Mucosa of descending colon (tissue), 3 donors: ENCODE measurements around the gene CEMIP. TPM values are rescaled to one million over a fixed set of nuclear protein-coding genes. Genes with fewer than 3 reads are reported as not detected.

ENCODE experiments used
- ATAC-seq: fragments of 200-7000 bp; cut with Tn5 transposase; one replicate; pipeline ENCODE4 v1.9.1; 2020; ENCODE audit warnings: mild to moderate bottlenecking, moderate library complexity
- DNase-seq, 3 donors: peaks; one replicate each; pipeline ENCODE4 v3.0.0-alpha.2; 2020
- H3K36me3 ChIP-seq: fragments of 200-600 bp; one replicate; pipeline ENCODE4 v1.8.0; 2021; ENCODE audit warnings: low read depth, mild to moderate bottlenecking
- H3K4me1 ChIP-seq: fragments of 200-600 bp; one replicate; pipeline ENCODE4 v1.8.0; 2021; ENCODE audit warnings: low read depth, mild to moderate bottlenecking
- H3K4me3 ChIP-seq: fragments of 200-600 bp; one replicate; pipeline ENCODE4 v1.8.0; 2021; ENCODE audit warnings: mild to moderate bottlenecking
- H3K9me3 ChIP-seq: fragments of 200-600 bp; one replicate; pipeline ENCODE4 v1.8.0; 2021; ENCODE audit warnings: mild to moderate bottlenecking
- intact Hi-C, 2 donors: fragments of 100-400 bp; cut with DNase I in 1 of 2; cut with micrococcal nuclease in 1 of 2; formaldehyde crosslinking; loops; one replicate each; pipeline versions ENCODE4 v1.11.0 to v1.11.1; 2022; cut with DNase I, micrococcal nuclease
- total RNA-seq, 3 donors: library from RNA; stranded (reverse); fragmentation: NEBNext Ultra II Directional in 2 of 3; extraction: Animal tissue kit (Norgen Biotek cat#: 25700) in 2 of 3; gene quantifications; one replicate each; pipeline versions ENCODE4 v1.2.1 to v1.2.4, GENCODE V29; 2021 to 2023
- TF ChIP-seq, protein P1 (sequence below): fragments of 200-600 bp; IDR thresholded peaks from one replicate; pipeline ENCODE4 v1.8.0; 2022; ENCODE audit warnings: antibody characterized with exemption, mild to moderate bottlenecking
- donor health status: DM: no; HTN: no; CAD: no; lungs with moderate emphysema.
- donor health status: DM: no; HTN: no; CAD: no.
- donor health status: DM: no; HTN: yes; CAD: no.

Gene CEMIP
- total RNA-seq, 3 donors from 2014 or later: 0.63 to 2.2 (median 1.4) TPM

DNA sequence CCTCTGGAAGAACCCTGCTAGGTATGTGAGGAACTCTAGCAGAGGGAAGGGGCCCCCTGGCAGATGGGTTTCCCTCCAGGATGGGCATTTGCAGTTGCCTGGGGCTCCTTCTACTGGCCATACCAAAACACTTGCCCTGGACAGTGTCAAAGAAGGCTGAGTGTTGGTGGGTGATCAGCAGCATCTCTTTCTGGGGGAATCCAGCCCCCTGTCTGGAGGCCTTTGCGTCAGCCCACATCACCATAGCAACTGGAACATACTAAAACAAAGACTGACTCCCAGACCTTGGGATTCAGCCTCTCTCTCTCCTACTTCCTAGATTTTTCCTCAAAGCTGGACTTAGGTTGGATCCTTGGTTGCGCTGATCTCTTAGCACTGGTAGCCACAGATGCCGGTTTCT lies 8.1 kb downstream of the CEMIP start:
- no peaks in the 10 kb centered on the region for H3K9me3 ChIP-seq
- DNase-seq (no peak), ATAC-seq (no peak)
- H3K4me3 ChIP-seq: no peak overlapping the region
- TF ChIP-seq, protein P1, sequence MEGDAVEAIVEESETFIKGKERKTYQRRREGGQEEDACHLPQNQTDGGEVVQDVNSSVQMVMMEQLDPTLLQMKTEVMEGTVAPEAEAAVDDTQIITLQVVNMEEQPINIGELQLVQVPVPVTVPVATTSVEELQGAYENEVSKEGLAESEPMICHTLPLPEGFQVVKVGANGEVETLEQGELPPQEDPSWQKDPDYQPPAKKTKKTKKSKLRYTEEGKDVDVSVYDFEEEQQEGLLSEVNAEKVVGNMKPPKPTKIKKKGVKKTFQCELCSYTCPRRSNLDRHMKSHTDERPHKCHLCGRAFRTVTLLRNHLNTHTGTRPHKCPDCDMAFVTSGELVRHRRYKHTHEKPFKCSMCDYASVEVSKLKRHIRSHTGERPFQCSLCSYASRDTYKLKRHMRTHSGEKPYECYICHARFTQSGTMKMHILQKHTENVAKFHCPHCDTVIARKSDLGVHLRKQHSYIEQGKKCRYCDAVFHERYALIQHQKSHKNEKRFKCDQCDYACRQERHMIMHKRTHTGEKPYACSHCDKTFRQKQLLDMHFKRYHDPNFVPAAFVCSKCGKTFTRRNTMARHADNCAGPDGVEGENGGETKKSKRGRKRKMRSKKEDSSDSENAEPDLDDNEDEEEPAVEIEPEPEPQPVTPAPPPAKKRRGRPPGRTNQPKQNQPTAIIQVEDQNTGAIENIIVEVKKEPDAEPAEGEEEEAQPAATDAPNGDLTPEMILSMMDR: no peak
- H3K4me1 ChIP-seq: no peaks in the 10 kb centered on the region
- intact Hi-C loops: loop anchor here in 1 of 2 donors (10.0 kb wide), 1 partner anchor 187 kb away; no protein-coding TSS in a partner anchor
- H3K36me3 ChIP-seq: no peaks in the 10 kb centered on the region

DNA sequence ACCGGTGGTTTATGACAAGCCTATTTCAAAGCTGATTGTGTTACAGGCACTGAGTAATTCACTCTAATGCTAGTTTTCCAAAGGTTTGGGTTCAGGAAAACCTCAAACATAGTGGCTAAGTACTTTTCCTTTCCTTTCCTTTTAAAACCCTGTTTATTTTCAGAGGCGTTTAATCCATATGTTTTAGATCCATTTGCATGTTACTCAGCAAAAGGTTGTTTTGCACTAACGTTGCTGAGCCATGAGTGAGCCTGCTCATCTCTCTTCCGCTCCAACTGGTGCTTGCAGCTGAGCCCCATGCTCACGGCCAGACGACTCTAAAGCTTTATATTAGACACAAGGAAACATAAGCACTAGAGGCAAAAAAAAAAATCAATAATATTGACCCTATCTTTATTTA lies 9.4 kb downstream of the CEMIP start:
- TF ChIP-seq, protein P1: no peak
- intact Hi-C loops: loop anchor here in 1 of 2 donors (10.0 kb wide), 1 partner anchor 186 kb away; no protein-coding TSS in a partner anchor
- H3K4me3 ChIP-seq: no peak overlapping the region
- H3K36me3 ChIP-seq: no peaks in the 10 kb centered on the region
- no peaks in the 10 kb centered on the region for H3K4me1 ChIP-seq
- ATAC-seq: no peak
- no peaks in the 10 kb centered on the region for H3K9me3 ChIP-seq
- no peak for DNase-seq

DNA sequence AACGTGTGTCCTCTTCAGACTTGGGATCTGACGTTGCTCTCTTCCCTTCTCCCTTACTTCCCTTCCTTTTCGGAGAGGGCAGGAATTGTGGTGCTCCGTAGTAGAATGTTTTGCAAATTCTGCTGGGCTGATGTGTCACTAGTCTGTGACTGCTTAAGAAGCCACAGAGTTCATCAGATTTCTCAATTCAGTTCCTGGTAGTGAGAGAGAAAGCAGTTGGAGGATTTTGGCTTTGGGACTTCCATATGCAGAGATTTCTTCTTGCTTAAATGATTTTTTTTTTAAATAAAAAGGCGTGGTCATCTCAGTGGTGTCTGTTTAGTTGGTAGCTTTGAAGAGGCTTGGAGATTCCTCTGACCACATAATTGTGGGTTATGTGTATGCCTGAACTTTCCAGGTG lies 10.1 kb downstream of the CEMIP start:
- TF ChIP-seq, protein P1: no peak
- DNase-seq: no peak
- Histone ChIP-seq H3K36me3 (no peaks in the 10 kb centered on the region), H3K4me1 (no peaks in the 10 kb centered on the region), H3K9me3 (no peaks in the 10 kb centered on the region), H3K4me3 (no peak overlapping the region)
- ATAC-seq: no peak
- intact Hi-C loops: loop anchor here in 1 of 2 donors (10.0 kb wide), 1 partner anchor 186 kb away; no protein-coding TSS in a partner anchor

DNA sequence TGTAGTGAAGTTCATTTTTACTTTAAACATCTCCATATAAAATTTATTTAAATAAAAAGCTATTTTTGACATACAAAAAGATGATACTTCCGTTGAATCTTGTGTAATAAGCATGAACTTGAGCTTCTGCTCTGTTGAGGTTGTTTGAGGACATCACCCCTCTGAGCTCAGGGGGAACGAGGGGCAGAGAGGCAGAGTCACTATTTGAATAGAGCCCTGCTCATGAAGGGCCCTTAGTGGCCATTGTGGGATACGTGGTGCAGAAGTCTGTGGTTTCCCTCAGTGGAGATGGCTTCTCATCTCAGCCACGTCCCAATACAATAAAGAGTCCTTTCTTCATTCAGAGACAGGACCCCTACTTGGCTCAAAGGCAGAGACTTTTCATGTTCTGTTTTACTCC lies 10.6 kb downstream of the CEMIP start:
- ATAC-seq (no peak), DNase-seq (no peak)
- H3K9me3 ChIP-seq: no peaks in the 10 kb centered on the region
- TF ChIP-seq, protein P1: no peak
- H3K4me1 ChIP-seq: no peaks in the 10 kb centered on the region
- H3K4me3 ChIP-seq: no peak overlapping the region
- intact Hi-C loops: loop anchor here in 1 of 2 donors (10.0 kb wide), 1 partner anchor 185 kb away; no protein-coding TSS in a partner anchor
- H3K36me3 ChIP-seq: no peaks in the 10 kb centered on the region

DNA sequence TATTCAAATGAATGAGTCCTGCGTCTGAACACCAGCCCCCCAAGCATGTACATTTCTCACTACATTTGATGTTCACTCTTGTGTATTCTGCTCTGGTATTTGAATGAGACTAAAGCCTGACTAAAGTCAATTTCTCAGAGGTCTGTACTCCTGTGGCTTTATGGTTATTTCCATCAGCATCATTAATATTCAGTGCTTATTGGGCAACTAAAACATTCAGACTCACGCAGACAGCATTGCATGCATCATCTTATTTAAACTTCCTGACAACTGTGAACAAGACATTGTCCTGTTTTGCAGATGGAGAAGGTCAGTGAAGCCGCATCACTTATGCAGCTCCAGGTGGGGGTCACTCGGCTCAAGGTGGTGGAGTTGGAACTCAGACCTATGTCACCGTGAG lies 11.1 kb downstream of the CEMIP start:
- ATAC-seq (no peak), DNase-seq (no peak)
- intact Hi-C loops: no loop called here
- no peak overlapping the region for H3K4me3 ChIP-seq
- H3K36me3 ChIP-seq: no peaks in the 10 kb centered on the region
- no peaks in the 10 kb centered on the region for H3K4me1 ChIP-seq
- TF ChIP-seq, protein P1: no peak
- H3K9me3 ChIP-seq: no peaks in the 10 kb centered on the region

DNA sequence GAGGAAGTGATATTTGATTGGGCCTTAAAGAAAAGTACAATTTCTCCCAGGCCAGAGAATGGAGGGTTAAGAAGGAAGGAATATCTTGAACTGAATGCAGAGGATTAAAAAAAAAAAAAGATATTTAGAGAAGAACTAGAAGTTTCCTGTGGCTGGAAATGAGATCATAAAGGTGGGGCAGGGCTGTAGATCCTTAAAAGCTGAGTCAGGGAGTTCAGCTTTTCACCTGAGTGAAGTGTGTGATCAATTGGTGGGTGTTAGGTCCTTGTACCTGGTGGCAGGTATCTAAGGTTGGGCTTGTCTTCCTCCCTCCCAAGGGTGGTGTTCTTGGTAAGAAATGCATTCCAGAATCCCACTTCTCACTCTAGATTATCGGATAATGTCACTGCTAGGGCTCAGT lies 11.8 kb downstream of the CEMIP start:
- no peak for ATAC-seq
- intact Hi-C loops: no loop called here
- Histone ChIP-seq H3K4me3 (no peak overlapping the region), H3K4me1 (no peaks in the 10 kb centered on the region), H3K36me3 (no peaks in the 10 kb centered on the region), H3K9me3 (no peaks in the 10 kb centered on the region)
- DNase-seq: no peak
- TF ChIP-seq, protein P1: no peak
